GM21381 (cell line): ENCODE measurements around the gene SLC19A1.

Experiments used
- ATAC-seq: cut with Tn5 transposase; IDR thresholded peaks from one replicate; pipeline ENCODE4 v1.9.1; 2021; ENCODE audit warnings: mild to moderate bottlenecking, moderate library complexity; ENCODE audit not compliant: unreplicated experiment

Gene SLC19A1

GRCh38 chr21:45470087-45470515 lies 72.1 kb downstream of the SLC19A1 start:
- ATAC-seq: no peak

- ATAC-seq: no peak
These were observed 72.8 kb downstream of the SLC19A1 start for GRCh38 chr21:45469273-45470086.

- no peak for ATAC-seq
These were observed 73.3 kb downstream of the SLC19A1 start for GRCh38 chr21:45468971-45469272.

GRCh38 chr21:45468051-45468970 lies 73.9 kb downstream of the SLC19A1 start:
- ATAC-seq: no peak

- ATAC-seq: no peak
These were observed 74.9 kb downstream of the SLC19A1 start for GRCh38 chr21:45467221-45467779.

- no peak for ATAC-seq
These were observed 75.7 kb downstream of the SLC19A1 start for GRCh38 chr21:45466330-45467220.

GRCh38 chr21:45465611-45466329 lies 76.5 kb downstream of the SLC19A1 start:
- no peak for ATAC-seq

- no peak for ATAC-seq
These were observed 77.1 kb downstream of the SLC19A1 start for GRCh38 chr21:45465105-45465504.

GRCh38 chr21:45464309-45464708 lies 77.9 kb downstream of the SLC19A1 start:
- ATAC-seq: no peak

- no peak for ATAC-seq
These were observed 78.4 kb downstream of the SLC19A1 start for GRCh38 chr21:45463871-45464270.

GRCh38 chr21:45461806-45462341 lies 80.4 kb downstream of the SLC19A1 start:
- no peak for ATAC-seq

GRCh38 chr21:45461369-45461750 lies 80.9 kb downstream of the SLC19A1 start:
- ATAC-seq: no peak

- no peak for ATAC-seq
These were observed 81.5 kb downstream of the SLC19A1 start for GRCh38 chr21:45460611-45461368.

- no peak for ATAC-seq
These were observed 82.2 kb downstream of the SLC19A1 start for GRCh38 chr21:45460011-45460565.

GRCh38 chr21:45459171-45460010 lies 82.8 kb downstream of the SLC19A1 start:
- ATAC-seq: no peak

- ATAC-seq: no peak
These were observed 83.7 kb downstream of the SLC19A1 start for GRCh38 chr21:45458281-45459170.

- no peak for ATAC-seq
These were observed 84.4 kb downstream of the SLC19A1 start for GRCh38 chr21:45457832-45458172.
